Activated CD4-positive, alpha-beta T cell treated with anti-CD3 and anti-CD28 coated beads, Interleukin-2, amount 10 ng/mL, durations not matched to agents 7 days and 5 days (primary cell): ENCODE data around the gene GRM4. TPM values are rescaled to one million over a fixed set of nuclear protein-coding genes. Genes with fewer than 3 reads are reported as not detected.

Source experiments
- CTCF ChIA-PET: fragments of 350-600 bp; sonication (Branson Sonifier 250); formaldehyde crosslinking; loops from one replicate; lab custom pipeline; 2021; ENCODE audit warnings: antibody characterized with exemption; lab: Charles Lee
- POLR2A ChIA-PET: fragments of 350-600 bp; sonication (Branson Sonifier 250); formaldehyde crosslinking; loops from one replicate; lab custom pipeline; 2021; ENCODE audit warnings: antibody characterized with exemption; lab: Charles Lee
- DNase-seq: peaks from one replicate; pipeline ENCODE4 v3.0.0-alpha.2; 2020
- H3K27ac Mint-ChIP-seq: one replicate; pipeline ENCODE4 v1.8.0; 2021; ENCODE audit warnings: mild to moderate bottlenecking, moderate library complexity, mixed read lengths
- H3K27me3 Mint-ChIP-seq: one replicate; pipeline ENCODE4 v1.8.0; 2021; ENCODE audit warnings: mixed read lengths
- H3K36me3 Mint-ChIP-seq: one replicate; pipeline ENCODE4 v1.8.0; 2021; ENCODE audit warnings: low read depth, mixed read lengths
- H3K4me1 Mint-ChIP-seq: one replicate; pipeline ENCODE4 v1.8.0; 2021; ENCODE audit warnings: mixed read lengths
- H3K4me3 Mint-ChIP-seq: one replicate; pipeline ENCODE4 v1.8.0; 2021; ENCODE audit warnings: mild to moderate bottlenecking, moderate library complexity, mixed read lengths
- H3K9me3 Mint-ChIP-seq: one replicate; pipeline ENCODE4 v1.8.0; 2021; ENCODE audit warnings: mixed read lengths
- total RNA-seq, 2 experiments: library from RNA; stranded (reverse); gene quantifications; one replicate each; pipeline ENCODE4 v1.2.3, GENCODE V29; 2021

Gene GRM4
- total RNA-seq, 2 experiments from 2014 or later = not detected

DNA sequence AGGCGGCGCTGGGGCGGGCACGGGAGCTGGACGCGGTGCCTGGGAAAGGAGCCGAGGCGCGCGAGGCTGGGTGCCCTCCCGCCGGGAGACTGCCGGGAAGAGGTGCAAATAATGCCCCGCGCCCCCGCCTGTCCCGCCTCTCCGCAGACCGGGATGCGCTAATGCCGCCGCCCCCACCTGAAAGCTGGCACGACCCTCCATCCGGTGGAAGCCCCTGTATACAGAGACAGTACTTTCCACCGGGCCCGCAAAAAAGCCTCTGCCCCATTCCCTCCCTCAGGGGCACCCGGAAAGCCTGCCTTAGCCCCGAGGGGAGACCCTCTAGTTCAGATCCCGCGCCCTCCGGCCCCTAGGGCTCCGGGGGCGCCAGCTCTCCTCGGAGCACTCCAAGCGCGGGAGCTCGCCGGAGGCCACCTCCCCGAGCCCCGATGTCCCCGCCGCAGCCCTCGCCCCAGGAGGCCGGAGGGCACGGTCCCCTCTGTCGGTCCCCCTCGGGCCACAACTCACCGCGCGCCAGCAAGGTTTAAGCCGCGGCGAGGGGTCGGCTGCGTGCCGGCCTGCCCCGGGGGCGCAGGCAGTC is 1.2 kb downstream of the GRM4 start:
- DNase-seq = no peak
- ChIA-PET CTCF (no interaction called here), POLR2A (no interaction called here)
- H3K27me3 Mint-ChIP-seq = peaks cover 63% of the 10 kb centered on the region
- H3K27ac Mint-ChIP-seq = no peak overlapping the region
- H3K36me3 Mint-ChIP-seq = no peaks in the 10 kb centered on the region
- H3K4me1 Mint-ChIP-seq = peaks cover 6% of the 10 kb centered on the region
- no peak overlapping the region for H3K4me3 Mint-ChIP-seq
- no peaks in the 10 kb centered on the region for H3K9me3 Mint-ChIP-seq

DNA sequence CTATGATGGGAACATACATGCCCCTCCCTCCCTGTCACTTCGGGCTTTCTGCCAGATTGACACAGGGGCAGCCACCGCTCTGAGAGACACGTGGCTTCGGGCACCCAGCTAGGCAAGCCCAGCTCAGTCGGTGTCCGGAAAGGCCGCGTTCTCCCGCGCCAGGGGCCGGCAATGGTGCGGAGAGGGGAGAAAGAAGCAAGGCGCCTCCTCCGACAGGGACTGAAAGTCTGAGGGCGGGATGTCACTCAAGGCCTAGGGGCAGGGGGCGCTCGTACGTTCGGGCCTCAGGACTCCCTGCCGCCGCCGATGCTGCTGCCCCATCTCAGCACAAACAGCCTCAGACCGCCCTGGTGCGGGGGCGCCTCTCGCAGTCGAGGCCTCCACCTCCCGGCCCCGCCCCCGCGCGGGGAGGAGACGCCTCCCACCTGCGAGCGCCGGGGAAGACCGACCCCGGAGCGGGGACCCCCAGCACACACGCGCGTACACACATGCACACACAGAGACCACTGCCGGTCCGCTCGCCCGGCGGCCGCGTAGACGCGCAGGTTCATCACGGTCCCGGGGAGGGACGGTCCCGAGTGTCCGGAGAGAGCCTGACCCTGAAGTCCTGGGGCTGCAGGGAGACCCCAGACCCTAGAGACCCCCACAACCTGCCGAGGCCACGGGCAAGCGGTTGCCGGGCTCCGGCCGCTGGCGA is 1.9 kb downstream of the GRM4 start:
- ChIA-PET CTCF (interaction anchor here (1.1 kb wide), 1 partner anchor 15 kb away, joined by 3 read pairs; no protein-coding TSS in a partner anchor), POLR2A (no interaction called here)
- peaks cover 6% of the 10 kb centered on the region for H3K4me1 Mint-ChIP-seq
- peaks cover 63% of the 10 kb centered on the region for H3K27me3 Mint-ChIP-seq
- DNase-seq = peak; percentile 24
- H3K9me3 Mint-ChIP-seq = no peaks in the 10 kb centered on the region
- no peak overlapping the region for H3K4me3 Mint-ChIP-seq
- no peaks in the 10 kb centered on the region for H3K36me3 Mint-ChIP-seq
- H3K27ac Mint-ChIP-seq = no peak overlapping the region

DNA sequence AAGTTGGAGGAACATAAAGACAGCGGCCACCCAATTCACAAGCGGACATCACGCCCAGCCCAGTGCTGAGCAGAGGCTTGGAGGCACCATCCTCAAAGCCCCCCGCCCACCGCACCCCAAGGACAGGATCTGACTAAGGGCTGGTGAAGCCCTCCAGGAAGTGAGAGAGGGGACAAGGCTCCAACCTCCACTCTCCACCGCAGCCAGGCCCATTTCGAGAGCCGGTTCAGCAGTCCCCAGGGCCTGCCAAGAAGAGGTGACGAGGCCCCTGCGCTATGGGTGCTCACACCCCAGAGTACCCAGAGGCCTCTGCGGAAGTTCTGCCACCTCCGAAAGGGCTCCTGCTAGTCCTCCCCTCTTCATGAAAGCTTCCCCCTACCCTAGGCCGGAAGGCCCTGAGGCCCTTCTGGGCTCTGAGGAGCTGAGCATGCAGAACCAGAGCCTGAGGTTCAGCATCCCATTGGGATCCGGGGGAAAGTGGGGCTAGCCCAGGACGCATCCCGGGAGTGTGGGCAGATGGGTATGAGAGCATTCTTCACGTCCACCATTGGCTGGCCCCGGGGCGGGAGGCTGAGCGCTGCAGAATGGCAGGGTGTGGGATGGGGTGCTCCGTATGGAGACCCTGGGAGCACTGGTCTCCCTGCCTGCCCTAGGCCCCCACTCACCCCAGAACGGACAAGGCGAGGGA is 2.5 kb downstream of the GRM4 start:
- Mint-ChIP-seq H3K27ac (no peak overlapping the region), H3K9me3 (no peaks in the 10 kb centered on the region), H3K4me3 (no peak overlapping the region), H3K4me1 (peaks cover 6% of the 10 kb centered on the region), H3K36me3 (no peaks in the 10 kb centered on the region), H3K27me3 (peaks cover 62% of the 10 kb centered on the region)
- POLR2A ChIA-PET = no interaction called here
- CTCF ChIA-PET = interaction anchor here (0.5 to 1.1 kb wide), 2 partner anchors 14 to 849 kb away, joined by 3 to 4 read pairs; no protein-coding TSS in a partner anchor
- DNase-seq = no peak

DNA sequence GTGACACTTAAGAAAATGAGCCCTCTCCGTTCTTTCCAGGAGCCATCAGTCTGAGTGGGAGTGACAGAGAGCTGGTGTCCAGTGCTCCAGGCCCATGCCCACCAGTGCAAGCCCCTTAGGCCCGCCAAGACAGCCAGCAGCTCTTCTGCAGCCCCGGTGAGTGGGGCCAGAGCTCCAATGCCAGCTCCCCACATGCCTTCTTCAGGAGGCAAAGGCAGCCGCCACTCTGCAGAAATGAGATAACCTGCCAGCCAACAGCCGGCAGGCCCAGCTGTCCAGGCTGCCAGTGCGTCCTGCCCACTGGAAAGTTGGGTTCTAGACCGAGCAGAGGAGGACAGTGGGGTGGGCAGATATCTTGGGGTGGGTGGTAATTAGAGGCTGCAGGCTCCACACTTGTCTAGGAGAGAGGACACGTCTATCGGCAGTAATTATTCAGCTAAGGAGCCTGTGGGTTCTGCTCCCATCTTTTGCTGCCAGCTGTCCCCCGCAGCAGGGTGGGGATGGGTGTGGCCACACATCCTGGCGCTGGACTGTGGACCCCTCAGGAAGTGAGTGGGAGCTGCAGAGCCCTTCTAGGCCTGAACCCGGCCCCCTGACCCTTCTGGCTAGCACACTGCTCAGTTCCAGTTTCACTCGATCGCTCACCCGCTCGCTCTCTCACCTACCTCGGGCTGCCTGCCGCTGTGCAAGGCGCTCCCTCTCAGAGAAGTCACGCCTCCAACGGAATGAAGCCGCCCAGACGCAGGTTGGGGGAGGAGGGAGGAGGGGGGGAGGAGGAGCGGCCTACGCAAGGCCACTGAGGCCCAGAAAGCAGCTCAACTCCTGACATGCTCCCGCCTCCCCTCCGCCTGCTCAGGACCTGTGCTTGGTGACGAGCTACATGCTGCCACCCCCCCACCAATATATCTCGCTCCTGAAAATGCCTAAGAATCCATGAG is 3.6 kb downstream of the GRM4 start:
- Mint-ChIP-seq H3K4me1 (peaks cover 6% of the 10 kb centered on the region), H3K27ac (no peak overlapping the region), H3K4me3 (no peak overlapping the region), H3K36me3 (no peaks in the 10 kb centered on the region), H3K27me3 (peaks cover 58% of the 10 kb centered on the region), H3K9me3 (no peaks in the 10 kb centered on the region)
- ChIA-PET CTCF (interaction anchor here (0.5 to 1.1 kb wide), 3 partner anchors 13 to 850 kb away, joined by 3 to 4 read pairs (median 3); no protein-coding TSS in a partner anchor), POLR2A (no interaction called here)
- no peak for DNase-seq

DNA sequence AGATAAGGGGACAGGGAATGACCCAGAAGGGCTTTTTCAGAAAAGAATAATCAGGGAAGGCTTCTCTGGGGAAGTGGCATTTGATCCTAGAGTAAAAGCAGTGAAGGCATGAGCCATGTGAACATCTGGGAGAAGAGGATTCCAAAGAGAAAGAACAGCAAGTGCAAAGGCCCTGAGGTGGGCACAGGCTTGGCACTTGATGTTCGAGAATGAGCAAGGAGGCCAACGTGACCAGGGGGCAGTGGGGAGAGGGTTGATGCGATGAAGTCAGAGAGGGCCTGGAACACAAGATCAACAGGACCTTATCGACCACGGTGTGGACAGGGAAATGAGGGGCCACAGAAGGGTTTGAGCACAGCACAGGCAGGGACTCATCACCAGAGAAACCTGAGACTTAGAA is 5.8 kb downstream of the GRM4 start:
- CTCF ChIA-PET = no interaction called here
- H3K9me3 Mint-ChIP-seq = no peaks in the 10 kb centered on the region
- POLR2A ChIA-PET = no interaction called here
- H3K27me3 Mint-ChIP-seq = peaks cover 50% of the 10 kb centered on the region
- no peak for DNase-seq
- H3K36me3 Mint-ChIP-seq = no peaks in the 10 kb centered on the region
- H3K27ac Mint-ChIP-seq = no peak overlapping the region
- H3K4me3 Mint-ChIP-seq = no peak overlapping the region
- H3K4me1 Mint-ChIP-seq = peaks cover 3% of the 10 kb centered on the region

DNA sequence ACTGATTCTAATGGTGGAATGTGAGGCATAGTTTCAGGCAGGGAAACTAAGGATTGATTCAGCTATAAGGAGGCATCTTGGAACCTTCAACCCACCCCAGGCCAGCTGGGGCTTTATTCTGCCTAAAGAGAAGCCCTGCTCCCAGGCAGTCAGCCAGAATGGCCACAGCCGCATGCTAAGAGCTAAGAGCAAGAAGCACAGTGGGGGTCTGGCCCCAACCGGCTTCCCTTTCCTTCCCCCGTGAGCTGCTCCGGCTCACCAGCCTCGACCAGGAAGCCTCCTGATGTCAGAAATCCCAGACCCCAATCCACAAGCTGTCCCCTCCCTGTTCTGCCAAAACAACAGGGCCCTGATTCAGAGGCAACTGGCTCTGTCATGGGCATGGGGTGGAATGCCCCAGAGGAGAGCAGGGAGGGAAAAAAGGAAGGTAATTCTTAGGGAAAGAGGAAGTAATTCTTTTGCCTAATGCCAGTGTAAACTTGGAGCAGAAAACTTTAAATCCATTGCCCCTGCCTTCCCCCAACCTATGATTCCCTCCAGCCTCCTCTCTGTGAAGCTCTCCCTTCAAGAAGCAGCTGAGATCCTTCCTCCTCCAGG is 6.9 kb downstream of the GRM4 start:
- peaks cover 3% of the 10 kb centered on the region for H3K4me1 Mint-ChIP-seq
- H3K27me3 Mint-ChIP-seq = peaks cover 48% of the 10 kb centered on the region
- no peaks in the 10 kb centered on the region for H3K9me3 Mint-ChIP-seq
- H3K4me3 Mint-ChIP-seq = no peak overlapping the region
- POLR2A ChIA-PET = no interaction called here
- CTCF ChIA-PET = interaction anchor here (0.5 kb wide), 1 partner anchor 10 kb away, joined by 7 read pairs; no protein-coding TSS in a partner anchor
- no peak overlapping the region for H3K27ac Mint-ChIP-seq
- no peak for DNase-seq
- H3K36me3 Mint-ChIP-seq = no peaks in the 10 kb centered on the region

DNA sequence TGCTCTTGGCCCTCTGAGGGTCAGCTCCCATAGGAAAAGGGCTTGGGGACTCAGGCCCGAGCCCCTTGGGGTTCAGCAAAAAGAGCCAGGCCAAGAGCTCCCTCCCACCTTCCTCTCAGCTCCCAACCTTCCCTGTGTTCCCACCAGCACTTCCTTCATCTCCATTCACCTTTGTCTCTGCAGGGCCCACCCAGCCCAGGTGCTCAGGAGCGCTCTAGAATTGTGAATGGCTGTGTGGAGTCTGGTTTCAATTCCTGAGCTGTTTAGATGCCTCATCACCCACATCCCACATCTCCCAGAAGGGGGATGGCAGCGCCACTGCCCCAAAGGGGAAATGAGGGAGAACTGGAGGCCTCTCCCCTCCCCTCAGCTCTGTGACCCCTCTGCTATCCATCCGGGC is 7.7 kb downstream of the GRM4 start:
- Mint-ChIP-seq H3K27me3 (peaks cover 41% of the 10 kb centered on the region), H3K9me3 (no peaks in the 10 kb centered on the region), H3K4me3 (no peak overlapping the region), H3K4me1 (peaks cover 3% of the 10 kb centered on the region), H3K27ac (no peak overlapping the region), H3K36me3 (no peaks in the 10 kb centered on the region)
- ChIA-PET POLR2A (no interaction called here), CTCF (no interaction called here)
- DNase-seq = no peak

DNA sequence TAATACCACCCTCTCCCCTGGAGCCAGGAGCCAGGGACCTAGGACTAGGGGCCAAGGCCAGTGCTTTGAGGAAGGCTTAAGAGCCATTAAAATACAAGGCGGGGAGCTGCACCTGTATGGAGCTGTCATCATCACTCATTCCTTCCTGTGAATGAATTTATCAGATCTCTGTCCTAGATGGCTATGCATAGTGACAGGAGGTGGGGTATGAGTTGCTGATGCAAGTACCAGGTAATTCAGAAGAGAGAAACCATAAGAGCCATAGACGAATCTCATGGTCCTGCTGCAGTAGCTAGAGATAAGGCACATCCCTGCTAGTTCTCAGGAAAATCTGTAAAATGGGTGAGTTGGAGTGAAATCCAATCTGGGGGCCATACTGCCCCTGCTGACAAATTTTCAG is 10.3 kb downstream of the GRM4 start:
- ChIA-PET CTCF (interaction anchor here (1.1 to 1.4 kb wide), 2 partner anchors 19 kb away, joined by 3 to 4 read pairs; no protein-coding TSS in a partner anchor), POLR2A (no interaction called here)
- Mint-ChIP-seq H3K9me3 (no peaks in the 10 kb centered on the region), H3K4me1 (no peaks in the 10 kb centered on the region), H3K4me3 (no peak overlapping the region), H3K27me3 (peaks cover 34% of the 10 kb centered on the region), H3K36me3 (no peaks in the 10 kb centered on the region), H3K27ac (no peak overlapping the region)
- no peak for DNase-seq

DNA sequence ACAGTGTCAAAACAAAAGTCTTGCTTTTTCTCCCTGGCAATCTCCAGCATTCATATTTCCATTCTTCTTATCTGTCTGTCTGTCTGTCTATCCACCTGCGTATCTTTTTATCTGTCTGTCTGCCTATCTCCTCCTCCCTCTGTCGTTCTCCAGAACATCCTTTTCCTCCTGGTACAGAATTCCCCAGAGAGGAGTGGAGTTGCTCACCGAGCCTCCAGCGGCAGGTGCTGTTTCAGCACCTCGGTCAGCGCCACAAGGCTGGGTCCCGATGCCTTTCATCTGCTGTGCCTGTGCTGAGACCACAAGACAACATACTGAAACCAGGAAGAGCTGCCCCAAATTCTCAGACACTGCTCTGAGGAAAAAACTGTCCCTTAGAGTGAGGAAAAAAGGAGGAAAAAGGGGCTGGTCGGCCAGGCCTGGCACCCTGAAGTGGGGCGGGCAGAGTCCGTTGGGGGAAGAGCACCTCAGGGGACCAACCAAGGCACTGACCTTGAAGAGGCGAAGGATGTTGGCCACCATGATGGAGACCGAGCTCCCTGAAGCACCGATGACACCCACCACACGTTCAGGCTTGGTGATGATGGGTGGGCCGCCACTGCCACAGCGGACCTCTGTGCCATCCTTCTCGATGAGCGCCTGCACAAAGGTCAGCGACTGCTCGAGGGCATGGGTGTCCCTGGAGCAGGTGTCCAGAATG is 13.3 kb downstream of the GRM4 start:
- Mint-ChIP-seq H3K9me3 (no peaks in the 10 kb centered on the region), H3K27ac (no peak overlapping the region), H3K4me1 (no peaks in the 10 kb centered on the region), H3K4me3 (no peak overlapping the region), H3K27me3 (peaks cover 24% of the 10 kb centered on the region), H3K36me3 (no peaks in the 10 kb centered on the region)
- ChIA-PET CTCF (interaction anchor here (0.7 kb wide), 1 partner anchor 48 kb away, joined by 5 read pairs; no protein-coding TSS in a partner anchor), POLR2A (no interaction called here)
- peak; percentile 69 for DNase-seq

DNA sequence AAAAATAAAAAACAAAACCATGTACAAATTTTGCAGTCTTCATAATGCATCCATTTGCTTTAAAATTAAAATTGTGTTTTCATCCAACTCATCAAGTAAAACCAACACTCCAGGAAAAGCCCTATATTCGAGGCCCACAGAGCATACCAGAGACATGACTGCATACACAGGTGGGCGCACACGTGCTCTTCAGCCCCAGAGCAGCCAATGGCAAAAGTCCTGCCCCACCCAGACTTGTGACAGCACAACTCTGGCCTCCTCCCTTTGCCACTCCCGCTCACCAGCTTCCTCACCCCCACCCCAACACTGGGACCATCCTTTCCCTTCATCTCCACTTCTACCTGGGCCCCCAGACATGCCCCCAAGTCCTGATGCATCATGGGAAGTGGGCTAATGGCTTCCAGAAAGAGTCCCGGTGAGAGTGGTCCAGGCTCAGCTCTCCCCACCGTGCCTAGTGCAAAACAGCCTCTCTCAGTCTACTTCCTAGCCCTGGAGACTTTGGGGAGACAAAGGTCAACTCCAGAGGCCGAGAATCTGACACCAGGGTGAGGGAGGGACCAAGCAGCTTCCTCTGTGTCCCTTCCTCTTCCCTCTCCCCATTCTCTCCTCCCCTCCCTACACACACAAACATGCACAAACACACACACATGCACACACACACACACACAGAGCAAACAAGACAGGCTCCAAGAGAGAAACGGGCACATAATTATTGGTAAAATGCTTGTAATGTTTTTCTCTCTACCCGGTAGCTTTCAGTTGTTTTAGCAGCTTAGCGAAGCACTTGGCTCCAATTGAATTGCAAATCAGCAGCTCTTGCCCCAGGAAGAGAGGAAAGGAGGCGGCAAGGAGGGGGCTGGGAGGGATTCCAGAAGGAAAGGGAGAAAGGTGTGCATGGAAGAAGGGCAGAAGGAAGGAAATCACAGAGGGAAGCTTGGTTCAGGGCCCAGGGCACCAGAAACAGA is 14.3 kb downstream of the GRM4 start:
- DNase-seq = no peak
- ChIA-PET CTCF (no interaction called here), POLR2A (interaction anchor here (0.6 kb wide), 1 partner anchor 78 kb away, joined by 4 read pairs; no protein-coding TSS in a partner anchor)
- Mint-ChIP-seq H3K9me3 (no peaks in the 10 kb centered on the region), H3K4me1 (no peaks in the 10 kb centered on the region), H3K4me3 (no peak overlapping the region), H3K27me3 (peaks cover 23% of the 10 kb centered on the region), H3K36me3 (no peaks in the 10 kb centered on the region), H3K27ac (no peak overlapping the region)

DNA sequence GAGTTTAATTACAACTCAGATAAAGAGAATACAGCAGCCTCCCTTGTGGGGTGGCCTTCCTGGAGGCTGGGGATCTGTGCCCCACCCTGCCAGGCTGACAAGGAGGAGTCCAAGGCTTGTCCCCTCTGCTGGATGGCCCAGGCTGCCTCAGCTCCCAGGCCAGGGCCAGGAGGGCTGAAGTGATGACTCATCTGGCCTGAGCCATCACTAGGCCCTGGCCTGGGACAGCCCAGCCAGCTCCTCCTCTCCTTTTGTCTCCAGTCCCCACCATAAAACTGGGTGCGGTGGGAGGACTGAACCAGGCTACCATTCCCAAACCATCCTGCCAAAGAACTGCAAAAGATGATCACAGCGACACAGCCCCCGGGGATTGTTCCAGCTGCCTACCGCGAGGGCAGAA is 15.0 kb downstream of the GRM4 start:
- CTCF ChIA-PET = no interaction called here
- H3K4me3 Mint-ChIP-seq = no peak overlapping the region
- H3K4me1 Mint-ChIP-seq = no peaks in the 10 kb centered on the region
- DNase-seq = no peak
- POLR2A ChIA-PET = no interaction called here
- H3K36me3 Mint-ChIP-seq = no peaks in the 10 kb centered on the region
- H3K27me3 Mint-ChIP-seq = peaks cover 18% of the 10 kb centered on the region
- H3K9me3 Mint-ChIP-seq = no peaks in the 10 kb centered on the region
- no peak overlapping the region for H3K27ac Mint-ChIP-seq
